ENCODE measurements around the gene CCDC83. TPM values are rescaled to one million over a fixed set of nuclear protein-coding genes. Genes with fewer than 3 reads are reported as not detected.

CCDC83 gene
- total and polyA plus RNA-seq, 2 donors (not counting 3 experiments of a cell fraction or from before 2014, with no cell fraction given) = not detected

DNA sequence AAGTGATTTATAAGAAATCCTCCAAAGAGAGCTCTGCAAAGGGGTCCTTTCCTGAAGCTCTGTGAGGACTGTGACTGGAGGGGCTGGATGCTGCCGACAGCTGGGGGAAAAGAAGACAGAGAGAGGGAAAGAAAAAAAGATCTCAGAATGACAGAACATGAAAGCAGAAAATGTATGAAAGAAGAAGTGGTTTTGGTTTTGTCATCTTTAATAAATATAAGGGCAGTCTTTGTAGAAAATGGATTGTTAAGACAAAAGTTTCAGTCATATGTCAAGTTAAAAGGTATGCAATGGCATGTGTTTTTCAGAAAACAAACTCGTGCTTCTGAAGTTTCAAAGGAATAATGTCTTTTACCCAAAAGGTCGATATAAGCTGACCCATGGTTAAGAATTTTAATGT, 105.5 kb downstream of the CCDC83 start:
- POLR2A ChIA-PET = no interaction called here

DNA sequence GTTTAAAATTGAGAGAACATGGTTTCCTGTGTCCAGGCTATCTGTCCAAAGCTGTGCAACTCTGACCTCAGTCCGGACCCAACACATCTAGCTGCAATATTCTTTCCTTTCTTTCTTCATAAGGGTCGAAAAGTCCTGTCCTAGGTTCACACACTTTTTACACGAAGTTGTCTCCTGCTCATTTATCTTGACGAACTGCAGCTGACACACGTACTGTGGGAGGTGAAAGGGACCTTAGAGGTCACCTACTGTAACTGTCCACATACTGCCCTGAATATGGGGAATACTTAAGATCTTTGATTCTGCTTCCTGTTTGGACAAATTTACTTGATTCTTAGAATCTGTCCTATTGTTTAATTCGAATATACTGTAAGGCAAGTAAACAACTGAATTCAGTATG, 105.9 kb downstream of the CCDC83 start:
- dilution Hi-C loops (cut with MboI; ENCODE audit: extremely low pct_ligation_motif_present, low sequenced_read_pairs) = no loop called here

More for the DNA sequence above, 105.5 kb downstream of the CCDC83 start:
- CTCF ChIA-PET = interaction anchor here (0.7 to 1.6 kb wide), 3 partner anchors 9 to 81 kb away, joined by 3 to 7 read pairs (median 4); no protein-coding TSS in a partner anchor
- Histone ChIP-seq H3K9me1 (replicated peaks; ENCODE audit: control insufficient read depth, extremely low read depth, insufficient read depth, low read length) (no peaks in the 10 kb centered on the region), H3K9ac (replicated peaks; ENCODE audit: extremely low read depth, insufficient read depth, low read length) (no peak overlapping the region), H3K4me2 (ENCODE audit: insufficient read depth, low read length) (no peak overlapping the region), H3K36me3 (ENCODE audit: control insufficient read depth in 2 of 2, extremely low read depth in 1 of 2, insufficient read depth in 2 of 2, low read length in 2 of 2) (peaks cover 8 to 16% of the 10 kb centered on the region in 2 experiments), H3K27ac (ENCODE audit: insufficient read depth, low read depth, low read length) (no peak overlapping the region), H3K9me3 (replicated peaks; ENCODE audit: control insufficient read depth, insufficient read depth, low read length) (no peaks in the 10 kb centered on the region), H3K4me1 (ENCODE audit: control insufficient read depth, extremely low read depth, insufficient read depth, low read length) (peaks cover 23% of the 10 kb centered on the region), H3K4me3 (replicated peaks in 1 of 3; ENCODE audit: insufficient read depth in 1 of 3, low read depth in 1 of 3, low read length in 3 of 3) (no peak overlapping the region), H3K27me3 (ENCODE audit: control insufficient read depth in 2 of 2, insufficient read depth in 2 of 2, low read length in 2 of 2) (no peaks in the 10 kb centered on the region), H2AFZ (ENCODE audit: low read depth, low read length) (no peak overlapping the region), H3K79me2 (ENCODE audit: control insufficient read depth, insufficient read depth, low read length) (peaks cover 14% of the 10 kb centered on the region), H4K20me1 (replicated peaks; ENCODE audit: control insufficient read depth, extremely low read depth, insufficient read depth, low read length) (no peaks in the 10 kb centered on the region)
- no peak for DNase-seq (ENCODE audit: low read depth, low spot score)
- dilution Hi-C loops (cut with MboI; ENCODE audit: extremely low pct_ligation_motif_present, low sequenced_read_pairs) (no loop called here), intact Hi-C loops (cut with micrococcal nuclease) (no loop called here)
- no TSS peak for BruUV-seq (replicated peaks)
- FAIRE-seq = no peak
- TF ChIP-seq, protein P1, sequence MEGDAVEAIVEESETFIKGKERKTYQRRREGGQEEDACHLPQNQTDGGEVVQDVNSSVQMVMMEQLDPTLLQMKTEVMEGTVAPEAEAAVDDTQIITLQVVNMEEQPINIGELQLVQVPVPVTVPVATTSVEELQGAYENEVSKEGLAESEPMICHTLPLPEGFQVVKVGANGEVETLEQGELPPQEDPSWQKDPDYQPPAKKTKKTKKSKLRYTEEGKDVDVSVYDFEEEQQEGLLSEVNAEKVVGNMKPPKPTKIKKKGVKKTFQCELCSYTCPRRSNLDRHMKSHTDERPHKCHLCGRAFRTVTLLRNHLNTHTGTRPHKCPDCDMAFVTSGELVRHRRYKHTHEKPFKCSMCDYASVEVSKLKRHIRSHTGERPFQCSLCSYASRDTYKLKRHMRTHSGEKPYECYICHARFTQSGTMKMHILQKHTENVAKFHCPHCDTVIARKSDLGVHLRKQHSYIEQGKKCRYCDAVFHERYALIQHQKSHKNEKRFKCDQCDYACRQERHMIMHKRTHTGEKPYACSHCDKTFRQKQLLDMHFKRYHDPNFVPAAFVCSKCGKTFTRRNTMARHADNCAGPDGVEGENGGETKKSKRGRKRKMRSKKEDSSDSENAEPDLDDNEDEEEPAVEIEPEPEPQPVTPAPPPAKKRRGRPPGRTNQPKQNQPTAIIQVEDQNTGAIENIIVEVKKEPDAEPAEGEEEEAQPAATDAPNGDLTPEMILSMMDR (IDR thresholded peaks at IDR 0.05; ENCODE audit: extremely low read depth in 1 of 2, insufficient read depth in 1 of 2, low read depth in 1 of 2, low read length in 2 of 2) = no peak
- TF ChIP-seq MYC (IDR thresholded peaks at IDR 0.05; ENCODE audit: low read depth, low read length) (no peak), FOS (IDR thresholded peaks at IDR 0.05; ENCODE audit: borderline replicate concordance, insufficient read depth, low read length) (no peak)

More for the DNA sequence above, 105.9 kb downstream of the CCDC83 start:
- Histone ChIP-seq H3K4me3 (replicated peaks in 1 of 3; ENCODE audit: insufficient read depth in 1 of 3, low read depth in 1 of 3, low read length in 3 of 3) (no peak overlapping the region), H3K79me2 (ENCODE audit: control insufficient read depth, insufficient read depth, low read length) (peaks cover 15% of the 10 kb centered on the region), H2AFZ (ENCODE audit: low read depth, low read length) (no peak overlapping the region), H3K27me3 (ENCODE audit: control insufficient read depth in 2 of 2, insufficient read depth in 2 of 2, low read length in 2 of 2) (no peaks in the 10 kb centered on the region), H3K4me1 (ENCODE audit: control insufficient read depth, extremely low read depth, insufficient read depth, low read length) (peaks cover 23% of the 10 kb centered on the region), H4K20me1 (replicated peaks; ENCODE audit: control insufficient read depth, extremely low read depth, insufficient read depth, low read length) (no peaks in the 10 kb centered on the region), H3K27ac (ENCODE audit: insufficient read depth, low read depth, low read length) (peak overlapping the region; percentile 5), H3K9ac (replicated peaks; ENCODE audit: extremely low read depth, insufficient read depth, low read length) (no peak overlapping the region), H3K36me3 (ENCODE audit: control insufficient read depth in 2 of 2, extremely low read depth in 1 of 2, insufficient read depth in 2 of 2, low read length in 2 of 2) (peaks cover 8 to 16% of the 10 kb centered on the region in 2 experiments), H3K9me3 (replicated peaks; ENCODE audit: control insufficient read depth, insufficient read depth, low read length) (no peaks in the 10 kb centered on the region), H3K9me1 (replicated peaks; ENCODE audit: control insufficient read depth, extremely low read depth, insufficient read depth, low read length) (no peaks in the 10 kb centered on the region), H3K4me2 (ENCODE audit: insufficient read depth, low read length) (no peak overlapping the region)
- ChIA-PET CTCF (interaction anchor here (0.7 to 3.0 kb wide), 4 partner anchors 10 to 80 kb away, joined by 3 to 7 read pairs (median 6); no protein-coding TSS in a partner anchor), POLR2A (no interaction called here)
- FAIRE-seq = no peak
- DNase-seq (ENCODE audit: low read depth, low spot score) = no peak
- TSS peak; percentile 45 for BruUV-seq (replicated peaks)
- TF ChIP-seq, protein P1 (IDR thresholded peaks at IDR 0.05; ENCODE audit: extremely low read depth in 1 of 2, insufficient read depth in 1 of 2, low read depth in 1 of 2, low read length in 2 of 2) = no peak
- TF ChIP-seq POLR2AphosphoS5 (IDR thresholded peaks at IDR 0.05; ENCODE audit: insufficient read depth, low read depth, low read length) (no peak), MYC (IDR thresholded peaks at IDR 0.05; ENCODE audit: low read depth, low read length) (no peak), POLR2A (IDR thresholded peaks at IDR 0.05; ENCODE audit: low read depth, low read length) (no peak), JUN (IDR thresholded peaks at IDR 0.05; ENCODE audit: borderline replicate concordance, insufficient read depth, insufficient read length, low read depth) (no peak), GATA2 (IDR thresholded peaks at IDR 0.05; ENCODE audit: insufficient read depth, insufficient read length, low read depth, low read length) (no peak), FOS (IDR thresholded peaks at IDR 0.05; ENCODE audit: borderline replicate concordance, insufficient read depth, low read length) (no peak), EZH2 (IDR thresholded peaks at IDR 0.05; ENCODE audit: borderline replicate concordance, low read depth, low read length, severe bottlenecking) (no peak)
- TF ChIP-seq, protein P2, sequence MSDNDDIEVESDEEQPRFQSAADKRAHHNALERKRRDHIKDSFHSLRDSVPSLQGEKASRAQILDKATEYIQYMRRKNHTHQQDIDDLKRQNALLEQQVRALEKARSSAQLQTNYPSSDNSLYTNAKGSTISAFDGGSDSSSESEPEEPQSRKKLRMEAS (IDR thresholded peaks at IDR 0.05; ENCODE audit: insufficient read depth, insufficient read length) = no peak
- intact Hi-C loops (cut with micrococcal nuclease) = no loop called here

Measured in endothelial cell of umbilical vein (primary cell).